Adrenal gland (tissue), 12 donors: ENCODE data around the gene ARHGEF16. TPM values are rescaled to one million over a fixed set of nuclear protein-coding genes. Genes with fewer than 3 reads are reported as not detected.

Experiments used
- DNase-seq, 7 donors: peaks; one replicate each; pipeline ENCODE4 v3.0.0-alpha.2; 2019 to 2020
- H3K27ac ChIP-seq, 5 donors: fragments of 200-600 bp; sonication (generic) in 4 of 5; 1 replicate in 3 of 5; 2 replicates in 2 of 5; pipeline versions ENCODE4 v1.5.1 to v1.8.0; 2016 to 2020; ENCODE audit warnings: mild to moderate bottlenecking in 1 of 5
- H3K27me3 ChIP-seq: fragments of 200-600 bp; 2 replicates; pipeline ENCODE4 v1.8.0; 2021
- H3K36me3 ChIP-seq, 2 donors: fragments of 200-600 bp; replicated peaks in 1 of 2; 1 replicate in 1 of 2; 2 replicates in 1 of 2; pipeline versions ENCODE4 v1.5.1 to v1.8.0; 2018 to 2022
- H3K4me1 ChIP-seq, 2 donors: fragments of 200-600 bp; replicated peaks in 1 of 2; 1 replicate in 1 of 2; 2 replicates in 1 of 2; pipeline versions ENCODE4 v1.5.1 to v1.8.0; 2018 to 2021
- H3K4me3 ChIP-seq, 4 donors: fragments of 200-600 bp; sonication (generic) in 3 of 4; one replicate each; pipeline ENCODE4 v1.5.1; 2016 to 2018
- H3K9me3 ChIP-seq, 3 donors: fragments of 200-600 bp; sonication (generic) in 1 of 3; replicated peaks in 1 of 3; 1 replicate in 2 of 3; 2 replicates in 1 of 3; pipeline versions ENCODE4 v1.5.1 to v1.8.0; 2016 to 2021
- CTCF ChIP-seq, 6 experiments: fragments of 450-650 bp in 4 of 6; fragments of 200-600 bp in 2 of 6; sonication (generic) in 1 of 6; IDR thresholded peaks; 1 replicate in 5 of 6; 2 replicates in 1 of 6; pipeline versions ENCODE4 v1.5.1 to v1.8.0; 2016 to 2021; ENCODE audit warnings: antibody characterized with exemption in 6 of 6, mild to moderate bottlenecking in 2 of 6, moderate library complexity in 1 of 6
- POLR2A ChIP-seq, 2 donors: fragments of 450-650 bp; IDR thresholded peaks; one replicate each; pipeline ENCODE4 v1.6.1; 2017; ENCODE audit warnings: antibody characterized with exemption in 2 of 2, mild to moderate bottlenecking in 2 of 2, moderate library complexity in 1 of 2
- WGBS, 4 donors: extraction: QIAGEN DNeasy Blood & Tissue Kit in 2 of 4; methylation state at CpG; one replicate each; pipeline versions ENCODE4 v1.1.5 to v1.1.7; 2013 to 2017; 5-methylcytosine and 5-hydroxymethylcytosine counted together
- intact Hi-C, 2 donors: fragments of 100-400 bp; cut with DNase I; formaldehyde crosslinking; loops; one replicate each; pipeline versions ENCODE4 v1.14.1 to v1.15.0; 2022 to 2023
- polyA plus RNA-seq, 3 donors: library from polyadenylated mRNA; stranded (reverse); fragments of 200-250 nt in 2 of 3; fragments of 350-450 nt in 1 of 3; fragmentation: Illumina TruSeq in 1 of 3; extraction: RNeasy Lipid Tissue Mini Kit (QIAGEN cat#74804) in 1 of 3; gene quantifications; one replicate each; pipeline ENCODE4 v1.2.3, GENCODE V29; 2013 to 2014
- total RNA-seq, 9 donors: library from RNA; depleted of rRNA in 4 of 9; stranded (reverse); fragments of >200 nt in 4 of 9; fragments of 120-200 nt in 1 of 9; fragmentation: NEBNext Ultra II Directional in 1 of 9; extraction: Animal tissue kit (Norgen Biotek cat#: 25700) in 1 of 9; gene quantifications; one replicate each; pipeline versions ENCODE4 v1.1.0 to v1.2.4, GENCODE V29; 2013 to 2023
- donor health status: healthy with polysubstance abuse.
- donor health status: Bipolar disorder and iron deficiency.
- donor health status: DM: yes; HTN: yes; CAD: no.
- donor health status: DM: no; HTN: no; CAD: no.
- donor health status: DM: no; HTN: no; CAD: no.
- donor health status: DM: yes; HTN: yes; CAD: no.

Gene ARHGEF16
- total and polyA plus RNA-seq, 12 donors = 0.11 to 3.1 (median 0.83) TPM

GRCh38 chr1:3442901-3443300 is 11.6 kb upstream of the ARHGEF16 start:
- Histone ChIP-seq H3K36me3 (no peaks in the 10 kb centered on the region), H3K9me3 (no peaks in the 10 kb centered on the region), H3K27me3 (peaks cover 2% of the 10 kb centered on the region), H3K4me3 (no peak overlapping the region), H3K4me1 (no peaks in the 10 kb centered on the region), H3K27ac (no peak overlapping the region)
- WGBS, 4 donors = 66 to 85% (median 76%) methylated on average over 12 of the region's 12 CpGs
- intact Hi-C loops = no loop called here
- DNase-seq = no peak
- TF ChIP-seq POLR2A (IDR thresholded peaks at IDR 0.05) (no peak), CTCF (IDR thresholded peaks at IDR 0.05) (no peak)

- Histone ChIP-seq H3K4me3 (no peak overlapping the region), H3K9me3 (no peaks in the 10 kb centered on the region), H3K27ac (no peak overlapping the region), H3K27me3 (peaks cover 2% of the 10 kb centered on the region), H3K4me1 (no peaks in the 10 kb centered on the region), H3K36me3 (no peaks in the 10 kb centered on the region)
- WGBS, 4 donors = 72 to 79% (median 73%) methylated on average over 7 of the region's 7 CpGs
- DNase-seq = no peak
- intact Hi-C loops = no loop called here
- TF ChIP-seq CTCF (IDR thresholded peaks at IDR 0.05) (no peak), POLR2A (IDR thresholded peaks at IDR 0.05) (no peak)
Measured at GRCh38 chr1:3443807-3444206, 10.7 kb upstream of the ARHGEF16 start.

GRCh38 chr1:3444298-3444697 is 10.2 kb upstream of the ARHGEF16 start:
- 76 to 83% (median 82%) methylated on average over 18 of the region's 18 CpGs for WGBS, 4 donors

GRCh38 chr1:3444736-3445135 is 9.7 kb upstream of the ARHGEF16 start:
- intact Hi-C loops = no loop called here
- Histone ChIP-seq H3K9me3 (no peaks in the 10 kb centered on the region), H3K4me1 (no peaks in the 10 kb centered on the region), H3K27ac (no peak overlapping the region), H3K4me3 (no peak overlapping the region), H3K36me3 (no peaks in the 10 kb centered on the region), H3K27me3 (peaks cover 2% of the 10 kb centered on the region)
- DNase-seq = no peak
- TF ChIP-seq CTCF (IDR thresholded peaks at IDR 0.05) (no peak), POLR2A (IDR thresholded peaks at IDR 0.05) (no peak)
- 64 to 72% (median 66%) methylated on average over 8 to 10 of the region's 10 CpGs for WGBS, 4 donors

More at GRCh38 chr1:3444298-3444697, 10.2 kb upstream of the ARHGEF16 start:
- Histone ChIP-seq H3K9me3 (no peaks in the 10 kb centered on the region), H3K27ac (no peak overlapping the region), H3K36me3 (no peaks in the 10 kb centered on the region), H3K4me1 (no peaks in the 10 kb centered on the region), H3K4me3 (no peak overlapping the region), H3K27me3 (peaks cover 2% of the 10 kb centered on the region)
- no peak for DNase-seq
- intact Hi-C loops = no loop called here
- TF ChIP-seq CTCF (IDR thresholded peaks at IDR 0.05) (no peak), POLR2A (IDR thresholded peaks at IDR 0.05) (no peak)
